Activated CD8-positive, alpha-beta memory T cell treated with anti-CD3 and anti-CD28 coated beads, Interleukin-2, amount 50 U/mL, for 24 hours (primary cell): ENCODE data around the gene NECAP2.

Source experiments
- DNase-seq: peaks from one replicate; pipeline ENCODE4 v3.0.0-alpha.2; 2020; ENCODE audit errors: extremely low read depth

Gene NECAP2

GRCh38 chr1:16440470-16441281, at the start of gene NECAP2:
TSS of gene NECAP2 (plus strand) at chr1:16440724. CDS start at chr1:16440762, 38 bp downstream.
- DNase-seq = peak; percentile 88

GRCh38 chr1:16391411-16391810, 49.1 kb upstream of the NECAP2 start:
- no peak for DNase-seq

GRCh38 chr1:16392740-16393569, 47.6 kb upstream of the NECAP2 start:
- no peak for DNase-seq

GRCh38 chr1:16393570-16394521, 46.7 kb upstream of the NECAP2 start:
- no peak for DNase-seq

- no peak for DNase-seq
Observed at GRCh38 chr1:16394977-16395376, 45.5 kb upstream of the NECAP2 start.

- DNase-seq = no peak
Observed at GRCh38 chr1:16396591-16396990, 43.9 kb upstream of the NECAP2 start.

- DNase-seq = no peak
Observed at GRCh38 chr1:16397120-16397519, 43.4 kb upstream of the NECAP2 start.

- no peak for DNase-seq
Observed at GRCh38 chr1:16398371-16398953, 42.1 kb upstream of the NECAP2 start.

GRCh38 chr1:16402742-16403141, 37.8 kb upstream of the NECAP2 start:
- DNase-seq = no peak

- no peak for DNase-seq
Observed at GRCh38 chr1:16405441-16405840, 35.1 kb upstream of the NECAP2 start.

- DNase-seq = no peak
Observed at GRCh38 chr1:16406868-16407267, 33.7 kb upstream of the NECAP2 start.

GRCh38 chr1:16409536-16410152, 30.9 kb upstream of the NECAP2 start:
- no peak for DNase-seq

GRCh38 chr1:16410803-16411202, 29.7 kb upstream of the NECAP2 start:
- DNase-seq = no peak

GRCh38 chr1:16413191-16413590, 27.3 kb upstream of the NECAP2 start:
- no peak for DNase-seq

- DNase-seq = no peak
Observed at GRCh38 chr1:16418823-16419425, 21.6 kb upstream of the NECAP2 start.

- peak; percentile 36 for DNase-seq
Observed at GRCh38 chr1:16420424-16421118, 20.0 kb upstream of the NECAP2 start.

GRCh38 chr1:16421201-16421600, 19.3 kb upstream of the NECAP2 start:
- DNase-seq = no peak

GRCh38 chr1:16422041-16422440, 18.5 kb upstream of the NECAP2 start:
- no peak for DNase-seq

GRCh38 chr1:16425125-16426025, 15.1 kb upstream of the NECAP2 start:
- no peak for DNase-seq
